MM.1S (cell line): ENCODE results near the gene PDE2A.

Experiments used
- DNase-seq: peaks from one replicate; pipeline ENCODE4 v3.0.0-alpha.2; 2015
- H2AFZ ChIP-seq: fragments of 300-600 bp; sonication (generic); 2 replicates; pipeline ENCODE4 v1.6.0; 2016; ENCODE audit warnings: antibody characterized with exemption, low read length
- H3F3A ChIP-seq: fragments of 300-600 bp; sonication (generic); 2 replicates; pipeline ENCODE4 v1.6.1; 2016; ENCODE audit warnings: mild to moderate bottlenecking, antibody characterized with exemption, low read length, moderate library complexity, mixed read lengths; ENCODE audit not compliant: insufficient read depth
- H3K27ac ChIP-seq: fragments of 300-600 bp; sonication (generic); 2 replicates; pipeline ENCODE4 v1.5.1; 2016; ENCODE audit warnings: mild to moderate bottlenecking, low read length
- H3K27me3 ChIP-seq: fragments of 300-600 bp; sonication (generic); replicated peaks from 2 replicates; pipeline ENCODE4 v1.6.0; 2016; ENCODE audit warnings: low read length; ENCODE audit not compliant: insufficient read depth
- H3K36me3 ChIP-seq: fragments of 300-600 bp; sonication (generic); replicated peaks from 2 replicates; pipeline ENCODE4 v1.6.1; 2016; ENCODE audit warnings: mild to moderate bottlenecking, low read length, mixed read lengths; ENCODE audit not compliant: insufficient read depth
- H3K4me1 ChIP-seq: fragments of 300-600 bp; sonication (generic); 2 replicates; pipeline ENCODE4 v1.6.1; 2016; ENCODE audit warnings: low read length, mixed read lengths
- H3K4me2 ChIP-seq: fragments of 300-600 bp; sonication (generic); 2 replicates; pipeline ENCODE4 v1.6.0; 2016; ENCODE audit warnings: low read depth, low read length
- H3K4me3 ChIP-seq: fragments of 300-600 bp; sonication (generic); 2 replicates; pipeline ENCODE4 v1.5.1; 2016; ENCODE audit warnings: low read length, mixed read lengths
- H3K79me2 ChIP-seq: fragments of 300-600 bp; sonication (generic); 2 replicates; pipeline ENCODE4 v1.6.1; 2016; ENCODE audit warnings: mixed run types, low read length, mixed read lengths
- H3K9ac ChIP-seq: fragments of 300-600 bp; sonication (generic); 2 replicates; pipeline ENCODE4 v1.6.1; 2016; ENCODE audit warnings: low read length, mixed read lengths
- H3K9me2 ChIP-seq: fragments of 300-600 bp; sonication (generic); replicated peaks from 2 replicates; pipeline ENCODE4 v1.6.1; 2016; ENCODE audit warnings: mild to moderate bottlenecking, low read length, mixed read lengths; ENCODE audit not compliant: insufficient read depth
- H3K9me3 ChIP-seq: fragments of 300-600 bp; sonication (generic); replicated peaks from 2 replicates; pipeline ENCODE4 v1.6.1; 2016; ENCODE audit warnings: mild to moderate bottlenecking, low read length, mixed read lengths; ENCODE audit not compliant: insufficient read depth
- H4K20me1 ChIP-seq: fragments of 300-600 bp; sonication (generic); 2 replicates; pipeline ENCODE4 v1.6.1; 2016; ENCODE audit warnings: mild to moderate bottlenecking, low read length, moderate library complexity, mixed read lengths; ENCODE audit not compliant: insufficient read depth
- CTCF ChIP-seq: fragments of 300-600 bp; sonication (generic); IDR thresholded peaks from 2 replicates; pipeline ENCODE4 v1.5.1; 2016; ENCODE audit warnings: antibody characterized with exemption, low read length, mixed read lengths
- EZH2 ChIP-seq: fragments of 300-600 bp; sonication (generic); optimal IDR thresholded peaks from 2 replicates; pipeline ENCODE3; 2017; ENCODE audit warnings: low read depth, mild to moderate bottlenecking, antibody characterized with exemption, low read length, mixed read lengths
- EZH2phosphoT487 ChIP-seq: fragments of 300-600 bp; sonication (generic); IDR thresholded peaks from 2 replicates; pipeline ENCODE4 v1.6.1; 2018; ENCODE audit warnings: antibody characterized with exemption, low read length

The PDE2A gene

GRCh38 chr11:72709478-72710238 lies 35.4 kb upstream of the PDE2A start:
- DNase-seq: no peak
- Histone ChIP-seq H3K4me3 (no peak overlapping the region), H3K4me1 (no peaks in the 10 kb centered on the region), H3K79me2 (peaks cover 33% of the 10 kb centered on the region), H3K9me3 (no peaks in the 10 kb centered on the region), H3K9me2 (no peaks in the 10 kb centered on the region), H3K27me3 (no peaks in the 10 kb centered on the region), H2AFZ (no peak overlapping the region), H3F3A (no peaks in the 10 kb centered on the region), H4K20me1 (no peaks in the 10 kb centered on the region), H3K27ac (no peak overlapping the region), H3K36me3 (peaks cover 5% of the 10 kb centered on the region; the same call in 1 of the 2 replicates), H3K9ac (no peak overlapping the region), H3K4me2 (no peak overlapping the region)
- no peak for TF ChIP-seq EZH2
- TF ChIP-seq CTCF: no peak
- no peak for TF ChIP-seq EZH2phosphoT487

- Histone ChIP-seq H3K9me2 (no peaks in the 10 kb centered on the region), H3K27me3 (no peaks in the 10 kb centered on the region), H4K20me1 (no peaks in the 10 kb centered on the region), H3K9me3 (no peaks in the 10 kb centered on the region), H3K4me2 (no peak overlapping the region), H3K4me1 (no peaks in the 10 kb centered on the region), H3F3A (no peaks in the 10 kb centered on the region), H3K27ac (no peak overlapping the region), H3K79me2 (peaks cover 10% of the 10 kb centered on the region), H3K4me3 (no peak overlapping the region), H3K36me3 (no peaks in the 10 kb centered on the region; the same call in 1 of the 2 replicates), H2AFZ (no peak overlapping the region), H3K9ac (no peak overlapping the region)
- TF ChIP-seq EZH2 (no peak), CTCF (no peak), EZH2phosphoT487 (no peak)
- no peak for DNase-seq
These were observed 32.8 kb upstream of the PDE2A start for GRCh38 chr11:72707032-72707431.

GRCh38 chr11:72706579-72706978 lies 32.4 kb upstream of the PDE2A start:
- Histone ChIP-seq H3K9me2 (no peaks in the 10 kb centered on the region), H3K4me1 (no peaks in the 10 kb centered on the region), H3K9me3 (no peaks in the 10 kb centered on the region), H3K79me2 (peaks cover 6% of the 10 kb centered on the region), H3K36me3 (no peaks in the 10 kb centered on the region; the same call in 1 of the 2 replicates), H3K9ac (no peak overlapping the region), H3K27me3 (no peaks in the 10 kb centered on the region), H4K20me1 (no peaks in the 10 kb centered on the region), H3F3A (no peaks in the 10 kb centered on the region), H3K4me3 (no peak overlapping the region), H2AFZ (no peak overlapping the region), H3K4me2 (no peak overlapping the region), H3K27ac (no peak overlapping the region)
- DNase-seq: no peak
- TF ChIP-seq EZH2phosphoT487 (no peak), EZH2 (no peak), CTCF (no peak)
